Activated CD8-positive, alpha-beta memory T cell treated with anti-CD3 and anti-CD28 coated beads, Interleukin-2, amount 50 U/mL, for 4 hours (primary cell): ENCODE measurements around the gene MDGA2.
"Not testable (repeated sequence)": the region's sequence is repeated elsewhere in the genome, so short reads cannot be mapped to it uniquely, and the experiment has no call there.

Source experiments
- DNase-seq: peaks from one replicate; pipeline ENCODE4 v3.0.0-alpha.2; 2020

The MDGA2 gene

GRCh38 chr14:47211263-47211662, 464.1 kb downstream of the MDGA2 start:
- no peak for DNase-seq

DNA sequence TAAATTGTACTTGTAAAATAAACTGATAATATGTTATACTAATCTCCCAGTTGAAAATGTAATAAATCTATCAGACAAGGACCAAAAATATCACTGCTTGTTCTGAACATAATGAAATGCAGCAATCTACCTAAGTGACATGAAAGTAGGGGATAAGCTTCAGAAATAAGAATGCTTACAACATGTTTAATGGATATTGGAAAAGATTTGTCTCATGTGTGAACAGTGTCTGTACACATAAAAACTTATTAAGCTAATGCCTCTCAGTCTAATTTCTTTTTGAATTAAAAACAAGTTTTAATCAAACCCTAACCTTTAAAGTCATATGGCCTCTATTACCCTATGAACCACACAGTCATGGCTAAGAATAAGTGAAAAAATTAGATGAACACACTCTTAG, 465.3 kb downstream of the MDGA2 start:
- DNase-seq, result no peak

DNA sequence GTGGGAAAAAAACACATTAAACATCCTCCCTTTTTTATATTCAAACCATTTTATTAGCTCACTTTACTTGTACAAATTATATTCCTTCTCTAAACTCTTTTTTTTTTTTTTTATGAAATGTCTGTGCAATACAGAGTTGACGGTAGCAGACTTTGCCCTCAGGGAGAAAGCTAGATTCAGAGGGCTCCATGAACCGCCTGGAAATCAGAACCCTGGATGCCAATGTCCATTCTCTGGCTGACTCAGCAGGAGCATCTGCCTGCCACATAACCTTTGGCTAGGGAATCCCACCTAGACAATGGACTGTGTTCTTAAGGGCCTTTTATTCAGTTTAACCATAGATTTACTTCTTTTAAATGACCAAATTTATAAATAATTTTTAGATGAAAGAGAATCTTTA, 467.0 kb downstream of the MDGA2 start:
- DNase-seq, result no peak

GRCh38 chr14:47207617-47208016, 467.8 kb downstream of the MDGA2 start:
- no peak for DNase-seq

DNA sequence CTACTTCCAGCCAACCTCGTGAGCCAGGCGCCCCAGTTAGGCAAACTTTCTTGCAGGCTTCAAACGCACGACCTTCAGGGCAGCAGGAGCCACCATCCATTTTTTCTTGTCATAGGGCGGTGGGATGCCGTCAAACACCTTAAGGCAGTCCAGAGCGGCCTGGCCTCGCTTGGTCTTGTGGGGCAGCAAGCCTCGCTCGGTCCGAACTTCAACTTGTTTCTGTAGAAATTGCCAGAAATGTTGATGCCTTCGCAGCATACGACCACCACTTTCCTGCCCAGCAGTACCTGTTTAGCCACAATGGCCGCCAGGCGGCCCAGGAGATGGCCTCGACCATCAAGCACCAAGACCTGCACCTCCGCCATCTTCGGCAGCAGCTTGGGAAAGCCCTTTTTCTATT, 474.7 kb downstream of the MDGA2 start:
- DNase-seq, result no peak

DNA sequence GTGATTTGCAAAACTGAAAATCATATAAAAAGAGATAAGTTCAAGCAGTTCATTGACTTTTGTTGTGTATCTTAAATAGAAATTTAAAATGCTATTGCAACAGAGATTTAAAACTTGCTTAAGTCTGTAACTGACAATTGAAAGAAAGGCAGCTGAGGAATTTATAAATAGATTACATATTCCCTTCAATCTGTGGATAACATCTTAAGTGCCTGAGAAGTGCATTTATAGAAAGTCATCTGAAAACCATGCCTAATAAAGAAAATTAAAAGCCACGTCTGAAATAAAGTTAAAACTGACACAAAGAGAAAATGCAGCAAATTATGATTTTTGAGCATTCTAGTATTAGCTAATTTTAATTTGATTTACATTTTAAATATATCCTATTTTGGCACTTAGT, 479.8 kb downstream of the MDGA2 start:
- DNase-seq, result no peak

DNA sequence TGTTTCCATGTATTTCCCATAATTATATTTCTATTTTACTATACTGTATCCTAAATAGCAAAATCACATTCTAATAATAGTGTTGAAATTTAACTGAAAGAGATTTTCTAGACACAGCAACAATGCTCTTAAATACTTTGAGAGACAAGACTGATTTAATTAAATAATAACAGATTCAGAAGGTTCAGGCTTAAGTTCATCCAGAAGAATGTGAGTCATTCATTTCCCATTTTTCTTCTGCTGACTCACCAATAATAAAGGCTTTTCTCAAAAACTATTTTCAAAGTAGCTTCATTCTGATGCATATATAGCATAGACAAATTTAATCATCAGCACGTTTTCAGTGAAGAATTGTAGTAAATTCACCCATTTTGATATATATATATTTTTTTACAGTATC, 481.4 kb downstream of the MDGA2 start:
- DNase-seq, result no peak

- DNase-seq, result not testable (repeated sequence)
Measured at GRCh38 chr14:47192203-47192602, 483.2 kb downstream of the MDGA2 start.

- DNase-seq, result no peak
Measured at GRCh38 chr14:47191700-47192099, 483.7 kb downstream of the MDGA2 start.

- DNase-seq, result no peak
Measured at GRCh38 chr14:47189911-47190484, 485.4 kb downstream of the MDGA2 start.

GRCh38 chr14:47186486-47186885, 488.9 kb downstream of the MDGA2 start:
- DNase-seq, result no peak

DNA sequence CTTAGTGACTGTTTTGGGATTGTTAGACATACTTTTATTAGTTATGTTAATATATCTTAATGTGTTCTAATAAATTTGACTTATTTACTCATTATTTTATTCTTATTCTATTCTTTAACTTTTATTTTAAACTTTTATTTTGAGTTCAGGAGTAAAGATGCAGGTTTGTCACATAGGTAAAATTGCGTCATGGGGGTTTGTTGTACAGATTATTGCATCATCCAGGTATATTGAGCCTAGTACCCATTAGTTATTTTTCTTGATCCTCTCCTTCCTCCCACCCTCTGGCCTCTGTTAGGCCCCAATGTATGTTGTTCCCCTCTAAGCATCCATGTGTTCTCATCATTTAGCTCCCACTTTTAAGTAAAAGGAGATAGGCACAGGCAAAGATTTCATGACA, 495.5 kb downstream of the MDGA2 start:
- DNase-seq, result no peak

- not testable (repeated sequence) for DNase-seq
Measured at GRCh38 chr14:47171896-47172295, 503.5 kb downstream of the MDGA2 start.

DNA sequence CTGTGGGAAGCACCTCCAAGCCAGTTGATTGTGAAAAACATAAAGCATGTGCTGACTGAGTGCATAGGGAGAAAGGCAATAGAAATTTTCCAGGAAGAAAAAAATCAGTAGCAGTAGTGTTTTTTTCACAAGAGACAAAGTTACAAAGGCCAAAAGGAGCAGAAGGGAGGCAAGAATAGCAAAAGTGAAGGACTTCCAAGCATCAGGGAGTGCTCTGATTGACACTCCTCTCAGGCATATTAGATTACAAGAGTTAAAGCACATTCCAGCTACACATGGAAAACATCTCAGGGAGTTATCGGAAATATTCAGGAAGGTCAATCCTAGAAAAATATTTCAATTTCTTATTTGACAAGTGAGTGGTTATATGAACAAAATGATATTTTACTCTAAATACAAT, 508.0 kb downstream of the MDGA2 start:
- DNase-seq, result no peak

- no peak for DNase-seq
Measured at GRCh38 chr14:47155395-47155794, 520.0 kb downstream of the MDGA2 start.

- no peak for DNase-seq
Measured at GRCh38 chr14:47154276-47154797, 521.1 kb downstream of the MDGA2 start.

DNA sequence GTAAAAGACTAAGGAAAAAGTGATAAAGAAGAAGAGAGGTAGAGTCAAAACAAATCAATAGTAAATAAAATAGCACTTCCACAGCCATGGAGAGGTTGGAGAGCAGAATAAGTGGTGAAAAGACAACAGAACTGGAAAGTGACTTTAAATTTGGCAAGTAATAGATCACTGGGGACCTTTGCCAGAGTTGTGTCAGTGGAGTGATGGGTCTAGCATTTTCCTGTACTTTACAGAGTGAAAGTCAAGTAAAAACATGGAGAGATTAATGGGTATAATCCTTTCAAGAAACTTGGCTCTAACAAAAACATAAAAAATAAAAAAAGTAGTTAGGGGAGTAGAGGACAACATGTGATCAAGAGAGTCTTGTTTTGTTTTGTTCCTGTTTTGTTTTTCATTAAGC, 521.7 kb downstream of the MDGA2 start:
- DNase-seq, result no peak

DNA sequence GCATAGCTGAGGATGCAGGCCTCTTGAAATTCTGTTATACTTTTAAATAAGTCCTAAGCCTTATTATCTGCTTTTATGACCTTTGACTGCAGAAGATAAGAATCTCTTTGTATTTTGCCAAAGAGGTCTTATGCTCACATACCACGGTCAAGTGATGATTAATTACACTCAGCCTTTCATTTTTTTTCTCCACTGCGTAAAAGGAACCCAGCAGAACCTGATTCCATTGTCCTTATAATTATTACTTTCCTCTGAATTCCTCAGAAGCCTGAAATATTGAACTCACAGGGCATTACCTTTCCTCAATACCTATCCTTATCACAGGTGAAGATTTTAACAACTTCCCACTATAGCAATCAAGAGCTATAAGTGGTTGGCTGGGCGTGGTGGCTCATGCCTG, 525.1 kb downstream of the MDGA2 start:
- no peak for DNase-seq

GRCh38 chr14:47149326-47149725, 526.1 kb downstream of the MDGA2 start:
- no peak for DNase-seq

- no peak for DNase-seq
Measured at GRCh38 chr14:47148686-47149085, 526.7 kb downstream of the MDGA2 start.

- DNase-seq, result no peak
Measured at GRCh38 chr14:47120645-47121044, 554.8 kb downstream of the MDGA2 start.

DNA sequence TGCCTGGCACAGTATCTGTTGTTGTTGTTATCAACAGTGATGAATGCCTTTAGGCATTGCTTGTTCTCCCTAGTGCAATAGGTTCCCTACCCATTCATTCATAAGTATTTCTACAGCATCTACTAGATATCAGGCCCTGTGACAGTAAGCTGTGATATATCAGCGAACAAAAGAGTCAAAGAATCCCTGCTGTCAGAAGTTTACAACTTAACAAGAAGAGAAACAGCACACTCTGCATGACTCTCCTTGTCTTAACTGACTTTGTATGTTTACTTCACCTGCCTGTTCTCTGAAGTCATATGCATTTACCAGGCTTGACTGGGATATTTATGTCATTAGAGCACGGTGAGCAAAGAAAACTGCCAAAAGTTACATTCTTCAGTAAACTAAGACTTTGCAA, 571.6 kb downstream of the MDGA2 start:
- no peak for DNase-seq

GRCh38 chr14:47102472-47102871, 572.9 kb downstream of the MDGA2 start:
- no peak for DNase-seq

DNA sequence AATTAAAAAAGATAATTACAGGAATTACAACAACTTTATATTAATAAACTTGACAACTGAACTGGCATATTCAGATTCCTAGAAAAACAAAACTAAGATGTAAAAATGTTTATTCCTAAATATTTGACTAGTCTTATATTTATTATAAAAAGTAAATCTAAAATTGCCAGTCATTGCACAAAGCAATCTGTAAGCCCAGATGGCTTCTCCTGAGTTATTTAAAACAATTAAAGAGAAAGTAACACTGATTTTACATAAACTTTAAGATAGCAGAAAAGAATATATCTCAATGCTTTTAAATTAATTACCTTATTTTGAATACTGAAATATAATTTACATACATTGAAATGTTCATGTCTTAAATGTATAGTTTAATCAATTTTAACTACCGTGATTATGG, 589.7 kb downstream of the MDGA2 start:
- DNase-seq, result no peak

DNA sequence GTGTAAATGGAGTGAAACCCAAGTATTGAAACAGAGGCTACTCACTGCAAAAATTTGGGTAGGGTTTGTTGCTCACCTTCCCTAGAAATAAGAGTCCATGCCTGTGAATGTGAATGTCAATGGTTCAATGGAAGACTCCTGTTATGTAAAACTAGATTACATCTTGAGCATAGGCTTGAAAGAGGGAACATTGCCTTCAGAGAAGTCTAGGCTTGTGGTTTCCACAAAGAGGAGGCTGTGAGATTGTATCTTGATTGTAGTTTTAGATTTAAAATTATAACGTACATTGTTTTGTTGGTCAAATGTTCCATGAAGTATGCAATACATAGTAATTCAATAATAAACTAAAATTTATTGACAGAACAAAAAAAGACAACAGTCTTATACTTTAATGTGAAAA, 610.1 kb downstream of the MDGA2 start:
- DNase-seq, result no peak

GRCh38 chr14:47060050-47060449, 615.4 kb downstream of the MDGA2 start:
- DNase-seq, result no peak
